Heart left ventricle (tissue), 13 donors: ENCODE results near the gene CCDC107.

Source experiments
- POLR2A ChIP-seq, 2 donors: fragments of 450-650 bp; IDR thresholded peaks; one replicate each; pipeline ENCODE4 v1.6.1; 2017; ENCODE audit warnings: antibody characterized with exemption in 2 of 2, mild to moderate bottlenecking in 2 of 2, moderate library complexity in 2 of 2
- TF ChIP-seq, protein P1 (sequence below), 12 donors: fragments of 200-600 bp; sonication (generic) in 4 of 12; IDR thresholded peaks; one replicate each; pipeline versions ENCODE4 v1.5.0 to v1.8.0; 2018 to 2022; ENCODE audit warnings: antibody characterized with exemption in 12 of 12, mild to moderate bottlenecking in 5 of 12
- donor health status: ischemic (EF 13 %, LVEDD 7.1; RV severe dilation, severe dysfunction).
- donor health status: DM: no; HTN: yes; CAD: no.
- donor health status: DM: no; HTN: no; CAD: no.
- donor health status: ischemic (EF 25% LVEDD 6.9; RV normal size, moderate dysfunction).
- donor health status: ischemic (EF 25% LVEDD 5.7; RV mildly dilated, moderate dysfunction).
- donor health status: ischemic (EF 35%, LVEDD 5.7; RV mildly dilated, moderate dysfunction).
- donor health status: nonischemic (EF 11% LVEDD 7.7; RV severe dilation, severe dysfunction).
- donor health status: DM: yes; HTN: yes; CAD: no.
- donor health status: PGD.
- donor health status: ischemic (EF 29% LVEDD 5.4; RV normal size, mild dysfunction).
- donor health status: nonischemic (EF 23%, LVEDD 6.1; RV moderate dilation, normal function).

DNA sequence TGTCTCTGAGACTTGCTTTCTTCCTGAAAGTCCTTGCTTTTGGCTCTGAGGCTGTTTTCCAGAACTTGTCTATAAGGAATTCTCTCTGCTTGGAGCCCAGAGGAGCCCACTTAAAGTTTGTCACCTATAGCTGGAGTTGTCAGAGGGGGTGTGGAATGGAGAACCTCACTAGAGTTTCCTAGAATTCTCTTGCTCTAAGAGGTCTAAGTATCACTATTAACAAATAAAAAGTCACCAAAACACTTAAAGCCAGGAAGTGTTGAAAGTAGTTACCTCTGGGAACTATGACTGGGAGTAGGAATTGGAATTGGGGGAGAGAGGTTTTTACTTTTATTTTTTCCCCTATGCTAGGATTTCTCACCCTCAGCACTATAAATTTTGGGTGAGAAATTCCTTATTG, 22.4 kb upstream of the CCDC107 start:
- no peak for TF ChIP-seq POLR2A (IDR thresholded peaks at IDR 0.05)
- TF ChIP-seq, protein P1, sequence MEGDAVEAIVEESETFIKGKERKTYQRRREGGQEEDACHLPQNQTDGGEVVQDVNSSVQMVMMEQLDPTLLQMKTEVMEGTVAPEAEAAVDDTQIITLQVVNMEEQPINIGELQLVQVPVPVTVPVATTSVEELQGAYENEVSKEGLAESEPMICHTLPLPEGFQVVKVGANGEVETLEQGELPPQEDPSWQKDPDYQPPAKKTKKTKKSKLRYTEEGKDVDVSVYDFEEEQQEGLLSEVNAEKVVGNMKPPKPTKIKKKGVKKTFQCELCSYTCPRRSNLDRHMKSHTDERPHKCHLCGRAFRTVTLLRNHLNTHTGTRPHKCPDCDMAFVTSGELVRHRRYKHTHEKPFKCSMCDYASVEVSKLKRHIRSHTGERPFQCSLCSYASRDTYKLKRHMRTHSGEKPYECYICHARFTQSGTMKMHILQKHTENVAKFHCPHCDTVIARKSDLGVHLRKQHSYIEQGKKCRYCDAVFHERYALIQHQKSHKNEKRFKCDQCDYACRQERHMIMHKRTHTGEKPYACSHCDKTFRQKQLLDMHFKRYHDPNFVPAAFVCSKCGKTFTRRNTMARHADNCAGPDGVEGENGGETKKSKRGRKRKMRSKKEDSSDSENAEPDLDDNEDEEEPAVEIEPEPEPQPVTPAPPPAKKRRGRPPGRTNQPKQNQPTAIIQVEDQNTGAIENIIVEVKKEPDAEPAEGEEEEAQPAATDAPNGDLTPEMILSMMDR (IDR thresholded peaks at IDR 0.05) = no peak
